Astrocyte (in vitro differentiated cells and primary cell): ENCODE data around the gene CAMK2D. TPM values are rescaled to one million over a fixed set of nuclear protein-coding genes. Genes with fewer than 3 reads are reported as not detected.

ENCODE experiments used
- DNase-seq: peaks from one replicate; pipeline ENCODE4 v3.0.0-alpha.2; 2010; ENCODE audit warnings: low read depth
- FAIRE-seq: peaks from 2 replicates; lab custom pipeline; 2011; peaks lifted over from hg19 to GRCh38; lab: Jason Lieb, UNC
- H2AFZ ChIP-seq: 2 replicates; pipeline ENCODE4 v1.6.0; 2012; ENCODE audit warnings: low read depth, low read length, inconsistent platforms
- H3K27ac ChIP-seq: 2 replicates; pipeline ENCODE4 v1.5.1; 2011; ENCODE audit warnings: low read depth, low read length, inconsistent platforms
- H3K27me3 ChIP-seq: 2 replicates; pipeline ENCODE4 v1.6.0; 2011; ENCODE audit warnings: low read length, inconsistent platforms; ENCODE audit not compliant: insufficient read depth
- H3K36me3 ChIP-seq: 2 replicates; pipeline ENCODE4 v1.5.1; 2011; ENCODE audit warnings: low read length, inconsistent platforms; ENCODE audit not compliant: insufficient read depth
- H3K4me1 ChIP-seq: 2 replicates; pipeline ENCODE4 v1.5.1; 2011; ENCODE audit warnings: low read length, inconsistent platforms; ENCODE audit not compliant: insufficient read depth
- H3K4me2 ChIP-seq: 2 replicates; pipeline ENCODE4 v1.6.0; 2012; ENCODE audit warnings: low read length, inconsistent platforms
- H3K4me3 ChIP-seq: 2 replicates; pipeline ENCODE4 v1.5.1; 2011; ENCODE audit warnings: low read depth, mild to moderate bottlenecking, low read length, inconsistent platforms; ENCODE audit not compliant: insufficient read depth
- H3K79me2 ChIP-seq: 2 replicates; pipeline ENCODE4 v1.6.0; 2012; ENCODE audit warnings: mild to moderate bottlenecking, low read length, inconsistent platforms; ENCODE audit not compliant: insufficient read depth
- H3K9ac ChIP-seq: 2 replicates; pipeline ENCODE4 v1.6.0; 2012; ENCODE audit warnings: mild to moderate bottlenecking, low read length, inconsistent platforms
- H3K9me3 ChIP-seq: 2 replicates; pipeline ENCODE4 v1.5.1; 2012; ENCODE audit warnings: low read depth, mild to moderate bottlenecking, low read length, inconsistent platforms; ENCODE audit not compliant: insufficient read depth
- H4K20me1 ChIP-seq: 2 replicates; pipeline ENCODE4 v1.6.0; 2012; ENCODE audit warnings: low read length, inconsistent platforms; ENCODE audit not compliant: insufficient read depth
- H3K27ac Mint-ChIP-seq: one replicate; pipeline ENCODE4 v1.8.0; 2021; ENCODE audit warnings: mild to moderate bottlenecking, mixed read lengths; ENCODE audit not compliant: unreplicated experiment
- H3K27me3 Mint-ChIP-seq: one replicate; pipeline ENCODE4 v1.8.0; 2021; ENCODE audit warnings: low read depth, mixed read lengths; ENCODE audit not compliant: unreplicated experiment
- H3K36me3 Mint-ChIP-seq: one replicate; pipeline ENCODE4 v1.8.0; 2021; ENCODE audit warnings: low read depth, mixed read lengths; ENCODE audit not compliant: unreplicated experiment
- H3K4me1 Mint-ChIP-seq: one replicate; pipeline ENCODE4 v1.8.0; 2021; ENCODE audit warnings: low read depth, mixed read lengths; ENCODE audit not compliant: unreplicated experiment
- H3K4me3 Mint-ChIP-seq: one replicate; pipeline ENCODE4 v1.8.0; 2021; ENCODE audit warnings: mild to moderate bottlenecking, moderate library complexity, mixed read lengths; ENCODE audit not compliant: unreplicated experiment
- H3K9me3 Mint-ChIP-seq: one replicate; pipeline ENCODE4 v1.8.0; 2021; ENCODE audit warnings: mild to moderate bottlenecking, mixed read lengths; ENCODE audit not compliant: unreplicated experiment
- EZH2 ChIP-seq: IDR thresholded peaks from 2 replicates; pipeline ENCODE4 v1.6.1; 2012; ENCODE audit warnings: mild to moderate bottlenecking, low read length, inconsistent platforms; ENCODE audit not compliant: insufficient read depth
- total RNA-seq: library from RNA; stranded (reverse); gene quantifications from 2 replicates; pipeline ENCODE4 v1.2.1, GENCODE V29; 2021
- TF ChIP-seq, protein P1 (sequence below): IDR thresholded peaks from 2 replicates; pipeline ENCODE4 v1.5.1; 2011; ENCODE audit warnings: low read depth, mild to moderate bottlenecking, inconsistent platforms, low read length, moderate library complexity; ENCODE audit not compliant: insufficient read depth

Gene CAMK2D
- total RNA-seq, 1 donor from 2014 or later, result 80.8 TPM

GRCh38 chr4:113745711-113746110, 15.8 kb downstream of the CAMK2D start:
- Histone ChIP-seq H3K4me2 (no peak overlapping the region), H3K9ac (no peak overlapping the region), H3K27ac (no peak overlapping the region), H3K36me3 (peaks cover 4% of the 10 kb centered on the region), H2AFZ (no peak overlapping the region), H4K20me1 (peaks cover 5% of the 10 kb centered on the region), H3K4me1 (no peaks in the 10 kb centered on the region), H3K27me3 (no peaks in the 10 kb centered on the region), H3K4me3 (no peak overlapping the region), H3K9me3 (no peaks in the 10 kb centered on the region), H3K79me2 (peaks cover 70% of the 10 kb centered on the region)
- no peak overlapping the region for H3K4me3 Mint-ChIP-seq
- H3K27me3 Mint-ChIP-seq, result no peaks in the 10 kb centered on the region
- DNase-seq (no peak), FAIRE-seq (no peak)
- H3K4me1 Mint-ChIP-seq, result peaks cover 6% of the 10 kb centered on the region
- no peaks in the 10 kb centered on the region for H3K9me3 Mint-ChIP-seq
- peaks cover 8% of the 10 kb centered on the region for H3K36me3 Mint-ChIP-seq
- no peak overlapping the region for H3K27ac Mint-ChIP-seq
- TF ChIP-seq, protein P1, sequence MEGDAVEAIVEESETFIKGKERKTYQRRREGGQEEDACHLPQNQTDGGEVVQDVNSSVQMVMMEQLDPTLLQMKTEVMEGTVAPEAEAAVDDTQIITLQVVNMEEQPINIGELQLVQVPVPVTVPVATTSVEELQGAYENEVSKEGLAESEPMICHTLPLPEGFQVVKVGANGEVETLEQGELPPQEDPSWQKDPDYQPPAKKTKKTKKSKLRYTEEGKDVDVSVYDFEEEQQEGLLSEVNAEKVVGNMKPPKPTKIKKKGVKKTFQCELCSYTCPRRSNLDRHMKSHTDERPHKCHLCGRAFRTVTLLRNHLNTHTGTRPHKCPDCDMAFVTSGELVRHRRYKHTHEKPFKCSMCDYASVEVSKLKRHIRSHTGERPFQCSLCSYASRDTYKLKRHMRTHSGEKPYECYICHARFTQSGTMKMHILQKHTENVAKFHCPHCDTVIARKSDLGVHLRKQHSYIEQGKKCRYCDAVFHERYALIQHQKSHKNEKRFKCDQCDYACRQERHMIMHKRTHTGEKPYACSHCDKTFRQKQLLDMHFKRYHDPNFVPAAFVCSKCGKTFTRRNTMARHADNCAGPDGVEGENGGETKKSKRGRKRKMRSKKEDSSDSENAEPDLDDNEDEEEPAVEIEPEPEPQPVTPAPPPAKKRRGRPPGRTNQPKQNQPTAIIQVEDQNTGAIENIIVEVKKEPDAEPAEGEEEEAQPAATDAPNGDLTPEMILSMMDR, result no peak
- no peak for TF ChIP-seq EZH2

DNA sequence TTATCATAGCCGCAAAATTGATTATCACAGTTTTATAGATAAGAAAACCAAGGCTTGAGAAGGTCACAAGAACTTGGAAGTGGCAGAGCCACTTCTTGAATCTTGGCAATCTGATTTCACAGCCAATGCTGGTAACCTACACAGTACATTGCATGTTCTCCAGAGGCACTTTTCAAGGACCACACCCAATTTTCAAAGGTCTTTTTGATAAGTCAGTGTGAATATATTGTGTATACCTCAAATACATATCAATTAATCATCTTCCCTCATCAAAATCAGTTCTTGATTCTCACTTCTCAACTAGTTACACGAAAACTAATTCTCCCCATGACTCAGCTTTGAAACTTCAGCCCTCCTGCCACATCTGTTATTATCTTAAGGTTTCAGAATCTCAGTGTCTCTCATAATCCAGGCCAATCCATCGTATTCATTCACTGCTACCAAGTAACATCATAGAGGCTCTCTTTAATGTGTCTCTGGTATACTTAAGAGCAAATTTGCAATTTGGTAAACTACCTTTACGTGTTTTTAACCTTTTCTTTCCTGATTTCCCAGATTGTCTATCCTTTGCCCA, 16.8 kb downstream of the CAMK2D start:
- FAIRE-seq (no peak), DNase-seq (no peak)
- H3K36me3 Mint-ChIP-seq, result peaks cover 4% of the 10 kb centered on the region
- no peak for TF ChIP-seq EZH2
- H3K27ac Mint-ChIP-seq, result no peak overlapping the region
- H3K4me3 Mint-ChIP-seq, result no peak overlapping the region
- Histone ChIP-seq H3K9me3 (no peaks in the 10 kb centered on the region), H3K36me3 (peaks cover 3% of the 10 kb centered on the region), H2AFZ (no peak overlapping the region), H3K4me1 (no peaks in the 10 kb centered on the region), H3K4me3 (no peak overlapping the region), H3K4me2 (no peak overlapping the region), H3K79me2 (peaks cover 69% of the 10 kb centered on the region), H3K27me3 (no peaks in the 10 kb centered on the region), H4K20me1 (no peaks in the 10 kb centered on the region), H3K9ac (no peak overlapping the region), H3K27ac (no peak overlapping the region)
- no peaks in the 10 kb centered on the region for H3K4me1 Mint-ChIP-seq
- H3K9me3 Mint-ChIP-seq, result no peaks in the 10 kb centered on the region
- H3K27me3 Mint-ChIP-seq, result no peaks in the 10 kb centered on the region

- Histone ChIP-seq H3K27me3 (no peaks in the 10 kb centered on the region), H3K79me2 (peaks cover 71% of the 10 kb centered on the region), H3K27ac (no peak overlapping the region), H4K20me1 (no peaks in the 10 kb centered on the region), H3K4me1 (no peaks in the 10 kb centered on the region), H3K4me3 (no peak overlapping the region), H3K9me3 (no peaks in the 10 kb centered on the region), H2AFZ (no peak overlapping the region), H3K36me3 (peaks cover 3% of the 10 kb centered on the region), H3K4me2 (no peak overlapping the region), H3K9ac (no peak overlapping the region)
- TF ChIP-seq, protein P1, result no peak
- TF ChIP-seq EZH2, result no peak
- peaks cover 4% of the 10 kb centered on the region for H3K36me3 Mint-ChIP-seq
- no peak overlapping the region for H3K4me3 Mint-ChIP-seq
- no peaks in the 10 kb centered on the region for H3K9me3 Mint-ChIP-seq
- H3K4me1 Mint-ChIP-seq, result peaks cover 9% of the 10 kb centered on the region
- H3K27me3 Mint-ChIP-seq, result no peaks in the 10 kb centered on the region
- DNase-seq (no peak), FAIRE-seq (no peak)
- H3K27ac Mint-ChIP-seq, result no peak overlapping the region
Measured at GRCh38 chr4:113743690-113744089, 17.8 kb downstream of the CAMK2D start.
